GM19035 (cell line): ENCODE measurements around the gene BCAR3.
"Not testable (repeated sequence)": the region's sequence is repeated elsewhere in the genome, so short reads cannot be mapped to it uniquely, and the experiment has no call there.

ENCODE experiments used
- ATAC-seq: cut with Tn5 transposase; IDR thresholded peaks from one replicate; pipeline ENCODE4 v1.9.1; 2021; ENCODE audit not compliant: unreplicated experiment

Gene BCAR3

GRCh38 chr1:93554883-93555872 is 126.5 kb downstream of the BCAR3 start:
- no peak for ATAC-seq

GRCh38 chr1:93553886-93554490 is 127.6 kb downstream of the BCAR3 start:
- not testable (repeated sequence) for ATAC-seq

GRCh38 chr1:93552741-93553455 is 128.7 kb downstream of the BCAR3 start:
- no peak for ATAC-seq

- no peak for ATAC-seq
Observed at GRCh38 chr1:93549811-93550210, 131.8 kb downstream of the BCAR3 start.

GRCh38 chr1:93549131-93549530 is 132.5 kb downstream of the BCAR3 start:
- ATAC-seq = no peak

GRCh38 chr1:93546162-93546863 is 135.3 kb downstream of the BCAR3 start:
- ATAC-seq = no peak

- no peak for ATAC-seq
Observed at GRCh38 chr1:93542398-93542797, 139.2 kb downstream of the BCAR3 start.

- no peak for ATAC-seq
Observed at GRCh38 chr1:93541045-93541444, 140.6 kb downstream of the BCAR3 start.

GRCh38 chr1:93537924-93538323 is 143.7 kb downstream of the BCAR3 start:
- ATAC-seq = no peak

GRCh38 chr1:93537396-93537795 is 144.2 kb downstream of the BCAR3 start:
- ATAC-seq = no peak

- ATAC-seq = no peak
Observed at GRCh38 chr1:93533677-93534076, 148.0 kb downstream of the BCAR3 start.

- no peak for ATAC-seq
Observed at GRCh38 chr1:93532780-93533378, 148.8 kb downstream of the BCAR3 start.

GRCh38 chr1:93531193-93531592 is 150.4 kb downstream of the BCAR3 start:
- no peak for ATAC-seq

- ATAC-seq = no peak
Observed at GRCh38 chr1:93528412-93528811, 153.2 kb downstream of the BCAR3 start.

- no peak for ATAC-seq
Observed at GRCh38 chr1:93526431-93526830, 155.2 kb downstream of the BCAR3 start.

- ATAC-seq = no peak
Observed at GRCh38 chr1:93525431-93525830, 156.2 kb downstream of the BCAR3 start.

GRCh38 chr1:93522721-93523120 is 158.9 kb downstream of the BCAR3 start:
- no peak for ATAC-seq

GRCh38 chr1:93521618-93522017 is 160.0 kb downstream of the BCAR3 start:
- ATAC-seq = no peak

- ATAC-seq = no peak
Observed at GRCh38 chr1:93519199-93519829, 162.3 kb downstream of the BCAR3 start.

- no peak for ATAC-seq
Observed at GRCh38 chr1:93518516-93518915, 163.1 kb downstream of the BCAR3 start.
